ENCODE data around the gene TWIST2.

Gene TWIST2

GRCh38 chr2:238873841-238874240 lies 26.0 kb downstream of the TWIST2 start:
- Histone ChIP-seq H3K9me3 (ENCODE audit: insufficient read depth, low read depth, low read length) (no peaks in the 10 kb centered on the region), H3K4me2 (ENCODE audit: low read depth, low read length, poor library complexity, severe bottlenecking) (no peak overlapping the region), H3K79me2 (ENCODE audit: insufficient read depth, low read length) (no peaks in the 10 kb centered on the region), H3K27me3 (ENCODE audit: insufficient read depth, low read length, poor library complexity, severe bottlenecking) (no peaks in the 10 kb centered on the region), H3K9ac (ENCODE audit: low read depth, low read length, poor library complexity, severe bottlenecking) (no peak overlapping the region), H3K9me2 (replicated peaks; ENCODE audit: low read depth, low read length) (no peaks in the 10 kb centered on the region), H3F3A (ENCODE audit: low read depth) (no peaks in the 10 kb centered on the region), H3K4me3 (ENCODE audit: low read length, poor library complexity, severe bottlenecking) (no peak overlapping the region), H2AFZ (ENCODE audit: low read length) (no peak overlapping the region), H4K20me1 (ENCODE audit: insufficient read depth, low read length, poor library complexity, severe bottlenecking) (no peaks in the 10 kb centered on the region), H3K4me1 (ENCODE audit: insufficient read depth, low read length, poor library complexity, severe bottlenecking) (no peaks in the 10 kb centered on the region), H3K36me3 (ENCODE audit: insufficient read depth, low read length) (no peaks in the 10 kb centered on the region)
- TF ChIP-seq EZH2phosphoT487 (IDR thresholded peaks at IDR 0.05; ENCODE audit: borderline replicate concordance), result no peak
- no peak for TF ChIP-seq CTCF (conservative IDR thresholded peaks at IDR 0.05; ENCODE audit: low read length)

- no peaks in the 10 kb centered on the region for H3F3A ChIP-seq (ENCODE audit: low read depth)
Observed at GRCh38 chr2:238874330-238875050, 26.6 kb downstream of the TWIST2 start.

GRCh38 chr2:238875101-238875470 lies 27.2 kb downstream of the TWIST2 start:
- no peaks in the 10 kb centered on the region for H3F3A ChIP-seq (ENCODE audit: low read depth)
- no peaks in the 10 kb centered on the region for H3K9me3 ChIP-seq (ENCODE audit: insufficient read depth, low read depth, low read length)
- H3K4me3 ChIP-seq (ENCODE audit: low read length, poor library complexity, severe bottlenecking), result no peak overlapping the region
- no peak overlapping the region for H2AFZ ChIP-seq (ENCODE audit: low read length)
- no peaks in the 10 kb centered on the region for H3K4me1 ChIP-seq (ENCODE audit: insufficient read depth, low read length, poor library complexity, severe bottlenecking)
- H3K27me3 ChIP-seq (ENCODE audit: insufficient read depth, low read length, poor library complexity, severe bottlenecking), result no peaks in the 10 kb centered on the region
- no peak overlapping the region for H3K9ac ChIP-seq (ENCODE audit: low read depth, low read length, poor library complexity, severe bottlenecking)
- TF ChIP-seq EZH2phosphoT487 (IDR thresholded peaks at IDR 0.05; ENCODE audit: borderline replicate concordance), result no peak
- no peak for TF ChIP-seq CTCF (conservative IDR thresholded peaks at IDR 0.05; ENCODE audit: low read length)
- H3K9me2 ChIP-seq (replicated peaks; ENCODE audit: low read depth, low read length), result no peaks in the 10 kb centered on the region
- H3K79me2 ChIP-seq (ENCODE audit: insufficient read depth, low read length), result no peaks in the 10 kb centered on the region
- H3K36me3 ChIP-seq (ENCODE audit: insufficient read depth, low read length), result no peaks in the 10 kb centered on the region
- no peak overlapping the region for H3K4me2 ChIP-seq (ENCODE audit: low read depth, low read length, poor library complexity, severe bottlenecking)
- H4K20me1 ChIP-seq (ENCODE audit: insufficient read depth, low read length, poor library complexity, severe bottlenecking), result no peaks in the 10 kb centered on the region

More at GRCh38 chr2:238874330-238875050, 26.6 kb downstream of the TWIST2 start:
- Histone ChIP-seq H2AFZ (ENCODE audit: low read length) (no peak overlapping the region), H3K27me3 (ENCODE audit: insufficient read depth, low read length, poor library complexity, severe bottlenecking) (no peaks in the 10 kb centered on the region), H3K9me3 (ENCODE audit: insufficient read depth, low read depth, low read length) (no peaks in the 10 kb centered on the region), H3K9ac (ENCODE audit: low read depth, low read length, poor library complexity, severe bottlenecking) (no peak overlapping the region), H3K4me1 (ENCODE audit: insufficient read depth, low read length, poor library complexity, severe bottlenecking) (no peaks in the 10 kb centered on the region), H3K9me2 (replicated peaks; ENCODE audit: low read depth, low read length) (no peaks in the 10 kb centered on the region), H3K4me3 (ENCODE audit: low read length, poor library complexity, severe bottlenecking) (no peak overlapping the region), H3K79me2 (ENCODE audit: insufficient read depth, low read length) (no peaks in the 10 kb centered on the region), H4K20me1 (ENCODE audit: insufficient read depth, low read length, poor library complexity, severe bottlenecking) (no peaks in the 10 kb centered on the region), H3K4me2 (ENCODE audit: low read depth, low read length, poor library complexity, severe bottlenecking) (no peak overlapping the region), H3K36me3 (ENCODE audit: insufficient read depth, low read length) (no peaks in the 10 kb centered on the region)
- TF ChIP-seq CTCF (conservative IDR thresholded peaks at IDR 0.05; ENCODE audit: low read length) (no peak), EZH2phosphoT487 (IDR thresholded peaks at IDR 0.05; ENCODE audit: borderline replicate concordance) (no peak)

Data from Loucy (cell line).